HG03039 (cell line): Measurements from ENCODE around the gene GRM3.

ENCODE experiments used
- ATAC-seq: cut with Tn5 transposase; IDR thresholded peaks from one replicate; pipeline ENCODE4 v1.9.1; 2021; ENCODE audit warnings: mild to moderate bottlenecking, moderate library complexity; ENCODE audit not compliant: unreplicated experiment

The GRM3 gene

DNA sequence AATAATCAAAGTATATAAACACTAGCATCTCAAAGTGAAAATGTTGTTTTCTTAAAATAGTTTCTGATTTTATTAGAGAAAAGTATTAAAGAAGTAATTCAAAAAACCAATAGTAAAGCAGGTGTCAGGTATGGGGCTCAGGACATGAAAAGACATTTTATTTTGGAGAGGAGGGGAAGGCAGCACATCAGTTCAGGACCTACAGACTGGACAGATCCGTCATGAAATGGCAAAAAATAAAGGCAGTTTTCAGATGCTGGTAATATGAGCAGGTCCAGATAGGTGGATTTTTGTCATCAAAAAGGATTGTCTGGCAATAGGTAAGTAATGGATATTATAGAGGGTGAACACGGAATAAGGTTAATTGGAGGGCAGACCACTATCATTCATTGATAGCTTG, 49.0 kb downstream of the GRM3 start:
- ATAC-seq, result no peak

DNA sequence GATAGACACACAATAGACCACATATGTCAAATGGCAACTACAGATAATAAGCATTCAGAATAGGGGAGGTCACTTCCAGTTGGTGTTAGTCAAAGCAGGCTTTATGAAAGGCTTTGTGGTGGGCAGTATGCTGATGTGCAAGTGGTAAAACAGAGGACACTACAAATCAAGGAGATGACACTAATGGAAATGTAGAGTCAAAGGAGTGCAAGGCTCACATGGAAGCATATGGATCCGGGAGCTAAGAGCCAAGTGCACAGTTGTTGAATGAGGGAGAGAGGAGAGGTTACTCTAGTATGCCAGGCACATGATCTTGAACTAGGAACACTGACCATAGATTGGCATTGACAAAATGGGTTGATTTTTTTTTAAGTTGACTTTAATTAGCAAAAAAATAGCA, 62.7 kb downstream of the GRM3 start:
- ATAC-seq, result no peak

DNA sequence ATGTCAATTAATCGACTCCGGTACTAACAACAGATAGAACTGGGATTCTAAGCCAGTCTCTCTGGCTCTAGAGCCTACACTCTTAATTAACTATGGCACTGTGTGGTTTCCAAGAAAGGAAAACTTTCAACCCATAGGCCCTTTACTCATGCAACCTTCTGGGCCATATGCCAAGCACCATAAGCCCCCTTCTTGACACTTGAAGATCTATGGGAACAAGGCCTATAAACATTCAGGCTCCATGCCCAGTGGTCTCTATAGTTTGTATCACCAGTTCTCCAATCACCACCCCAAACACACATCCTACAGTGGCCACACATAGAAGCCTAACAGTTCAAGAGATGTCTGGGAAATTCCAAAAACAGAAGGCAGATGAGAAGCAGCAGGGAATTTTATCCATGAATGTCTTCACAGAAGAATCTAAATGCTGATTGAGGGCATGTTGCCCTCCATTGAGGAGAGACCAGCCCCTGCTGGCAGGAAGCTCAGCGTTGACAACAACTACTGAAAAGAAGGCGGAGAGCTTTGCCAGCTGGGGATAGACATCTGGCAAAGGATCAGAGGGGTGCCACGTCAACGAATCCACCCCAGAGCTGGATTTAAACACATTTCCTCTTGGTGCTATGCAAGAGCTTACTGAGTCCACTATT, 64.4 kb downstream of the GRM3 start:
- no peak for ATAC-seq

DNA sequence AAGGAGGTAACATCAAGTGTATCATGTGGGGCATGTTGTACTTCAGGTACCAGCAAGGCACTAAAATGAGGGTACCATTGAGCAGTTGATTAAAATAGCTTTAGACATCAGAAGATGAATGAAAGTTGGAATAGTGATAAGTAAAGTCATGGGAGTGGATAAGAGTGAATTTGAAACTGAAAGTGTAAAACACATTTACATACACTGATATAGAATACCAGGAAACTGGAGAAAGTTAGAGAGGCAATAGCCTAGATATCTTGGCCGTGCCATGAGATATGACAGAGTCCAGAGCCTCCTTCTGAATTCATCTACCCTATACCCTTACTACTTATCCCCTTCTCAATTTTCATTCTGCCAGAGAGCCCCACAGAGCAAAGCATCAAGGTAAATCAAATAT, 76.6 kb downstream of the GRM3 start:
- ATAC-seq, result no peak

DNA sequence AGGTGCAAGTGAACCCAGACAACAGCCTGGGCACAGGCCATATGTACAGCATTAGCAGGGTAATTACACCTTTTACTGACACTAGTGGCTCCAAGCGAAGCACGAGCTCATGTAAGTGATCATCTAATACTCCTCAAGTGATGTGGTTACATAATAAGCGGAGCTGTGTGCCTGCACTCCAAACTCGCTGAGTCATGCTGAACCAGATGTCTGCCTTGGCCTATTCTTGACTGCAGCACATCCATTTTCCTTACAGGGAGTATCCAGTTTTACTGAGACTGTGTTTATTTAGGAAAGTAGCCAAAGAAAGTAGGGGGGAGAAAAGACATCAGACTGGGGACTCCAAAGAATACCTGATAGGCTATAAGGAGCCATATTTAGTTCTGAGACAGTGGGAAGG, 90.1 kb downstream of the GRM3 start:
- no peak for ATAC-seq

DNA sequence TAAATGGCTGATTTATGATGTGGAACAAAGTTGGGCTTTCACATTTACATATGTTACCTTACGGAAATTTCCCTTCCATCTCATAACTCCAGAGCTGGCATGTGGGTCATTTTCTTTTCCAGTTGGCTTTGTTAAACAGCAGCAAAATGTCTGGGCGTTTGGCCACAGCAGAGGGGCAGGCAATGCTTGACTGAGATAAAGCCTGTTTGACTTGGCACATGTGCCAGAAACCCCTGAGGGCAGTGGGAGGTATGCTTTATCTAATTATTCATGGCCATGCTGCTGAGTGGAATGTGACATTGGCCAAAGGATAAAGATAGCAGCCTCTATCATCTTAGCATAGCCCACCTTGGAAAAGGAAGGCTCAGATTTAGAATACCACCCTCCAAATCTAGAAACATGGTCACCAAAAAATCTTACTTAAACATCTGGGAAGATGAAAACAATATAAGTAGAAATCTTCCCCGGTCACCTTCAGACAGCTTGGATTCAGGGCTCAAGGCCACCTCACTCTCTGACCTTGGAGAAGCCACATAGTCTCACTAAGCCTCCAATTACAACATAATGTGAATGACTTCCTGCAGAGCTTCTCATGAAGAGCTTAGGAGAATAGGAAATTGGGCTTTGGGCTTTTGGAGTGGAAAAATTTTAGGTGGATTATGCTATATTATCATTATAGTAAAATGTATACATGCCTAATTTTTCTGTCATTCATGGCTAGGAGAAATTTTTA, 101.5 kb downstream of the GRM3 start:
- ATAC-seq, result no peak

DNA sequence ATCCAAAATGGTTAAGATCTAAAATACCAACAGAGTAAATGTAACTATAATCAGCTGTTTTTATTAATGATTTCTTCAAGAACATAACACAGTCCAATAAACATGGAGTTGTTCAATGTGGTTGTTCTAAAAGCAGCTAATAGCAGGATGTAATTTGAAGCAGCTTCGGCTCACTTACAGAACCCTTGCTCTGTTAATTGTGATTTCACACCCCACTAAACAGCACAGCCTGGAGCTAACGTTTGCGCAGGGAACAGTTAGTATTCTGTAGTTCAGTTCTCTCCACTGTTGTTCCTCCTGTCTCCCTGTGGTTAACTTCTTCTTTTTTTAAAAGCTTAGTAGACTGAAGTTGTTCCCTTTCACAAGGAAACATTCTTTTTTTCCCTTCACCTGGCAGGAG, 104.0 kb downstream of the GRM3 start:
- no peak for ATAC-seq

DNA sequence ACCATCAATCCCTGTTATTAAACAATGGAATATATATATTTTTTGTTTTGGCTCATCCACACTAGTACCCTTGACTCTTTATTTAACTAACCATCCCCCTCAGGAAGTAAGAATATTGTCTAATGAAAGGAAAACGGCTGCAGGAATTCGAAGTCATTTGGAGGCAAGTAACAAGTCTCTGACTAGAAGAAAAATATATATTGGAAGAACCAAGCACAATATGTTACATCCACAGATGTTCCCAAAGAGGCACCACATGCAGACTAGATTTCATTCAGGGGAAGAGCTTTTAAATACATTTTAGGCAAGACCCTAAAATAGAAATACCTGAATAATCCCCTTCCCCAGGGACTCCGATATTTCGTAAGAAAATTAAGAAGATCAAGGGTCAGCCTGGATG, 104.5 kb downstream of the GRM3 start:
- ATAC-seq, result no peak

DNA sequence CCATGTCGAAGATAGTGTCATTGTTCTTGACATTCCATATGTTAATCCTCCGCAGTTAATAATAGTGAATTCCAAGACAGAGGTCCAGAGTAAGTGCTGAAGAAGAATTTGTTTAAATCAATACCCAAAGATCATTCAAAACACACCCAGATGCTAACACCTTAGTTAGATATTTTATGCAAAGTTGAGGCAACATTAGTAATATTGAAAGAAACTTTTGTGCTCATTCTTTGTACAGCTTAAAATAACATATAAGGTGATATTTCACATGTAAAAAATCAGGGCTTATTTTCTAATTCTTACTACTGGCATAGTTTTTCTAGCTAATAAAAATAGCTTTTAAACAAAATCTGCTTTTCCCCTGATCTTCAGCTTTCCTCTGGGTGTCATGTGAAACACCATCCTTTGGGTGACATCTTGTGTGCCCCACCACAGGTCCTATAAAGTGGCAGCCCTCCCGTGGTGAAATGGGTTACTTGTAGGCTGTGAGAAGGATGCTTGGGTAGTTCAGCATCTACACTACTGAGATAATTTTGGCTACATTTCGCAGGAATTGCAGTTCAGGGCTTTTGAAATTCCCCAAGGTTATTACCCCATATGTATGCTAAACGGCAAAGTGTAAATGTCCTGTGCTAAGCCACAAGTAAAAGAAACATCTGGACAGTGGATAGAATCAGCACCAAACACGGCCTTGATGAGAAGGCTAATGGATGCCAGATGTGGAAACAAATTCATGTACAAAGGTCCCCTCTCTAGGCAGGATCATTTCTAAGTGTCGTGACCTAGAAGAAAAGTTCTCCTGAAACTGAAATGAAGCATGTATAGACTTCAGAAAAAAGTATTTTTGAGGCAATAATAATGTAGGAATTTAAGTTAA, 105.4 kb downstream of the GRM3 start:
- peak; percentile 53 for ATAC-seq

DNA sequence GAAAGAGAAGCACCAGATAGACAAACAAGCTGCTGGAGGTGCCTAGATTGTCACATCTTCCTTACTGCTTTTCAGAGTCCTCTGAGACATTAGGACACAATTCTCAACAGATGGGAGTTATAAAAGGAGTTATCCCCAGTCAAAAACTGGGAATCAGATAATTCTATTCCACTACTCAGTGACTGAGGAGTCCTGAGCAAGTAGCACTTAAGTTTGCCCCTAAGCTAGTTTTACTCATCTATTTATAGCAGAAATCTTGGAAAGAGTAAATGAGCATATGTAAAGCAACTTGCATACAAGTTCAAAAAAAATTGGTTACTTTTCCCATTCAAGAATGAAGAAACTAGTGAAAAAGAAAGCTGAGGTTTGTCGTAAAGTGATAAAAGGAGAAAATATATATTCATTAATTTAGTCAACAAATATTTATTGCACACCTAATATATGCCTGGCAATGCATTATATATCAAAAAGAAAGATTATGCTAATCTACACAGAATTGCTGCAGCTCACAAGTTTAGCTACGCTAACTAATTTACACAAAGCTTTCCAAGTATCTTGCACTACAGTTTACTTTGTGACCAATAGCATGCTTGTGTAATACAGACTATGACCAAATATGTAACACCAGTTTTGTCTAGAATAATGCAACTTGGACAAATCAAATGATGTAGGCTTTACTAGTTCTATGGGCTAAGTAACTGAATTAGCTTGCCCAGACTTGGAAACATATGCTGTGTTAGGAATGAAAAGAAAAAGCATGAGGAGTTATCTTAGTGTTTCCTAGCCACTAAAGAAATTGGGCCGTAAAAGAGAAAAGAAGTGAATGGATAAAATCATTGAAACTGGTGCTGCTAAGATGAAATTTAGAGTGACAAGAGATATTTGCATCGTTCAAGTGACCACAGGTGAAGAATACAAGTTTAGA, 106.3 kb downstream of the GRM3 start:
- no peak for ATAC-seq

DNA sequence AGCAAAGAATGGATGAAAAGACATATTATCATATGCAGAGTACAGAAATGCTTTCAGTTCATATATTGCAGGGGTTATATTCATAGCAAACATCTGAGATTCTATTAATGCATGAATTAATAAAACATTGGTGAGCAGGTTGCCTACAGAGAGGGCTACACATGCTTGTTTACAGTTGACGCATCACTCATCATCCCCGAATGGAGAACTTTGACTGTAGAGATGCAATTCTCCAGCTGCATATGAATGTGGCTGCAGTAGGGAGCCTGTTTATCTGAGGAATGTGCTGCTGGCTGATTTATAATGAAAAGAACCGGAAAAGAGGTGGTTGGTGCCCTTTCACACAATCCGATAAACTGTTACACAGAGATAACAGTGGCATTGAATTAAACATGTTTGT, 116.5 kb downstream of the GRM3 start:
- no peak for ATAC-seq

DNA sequence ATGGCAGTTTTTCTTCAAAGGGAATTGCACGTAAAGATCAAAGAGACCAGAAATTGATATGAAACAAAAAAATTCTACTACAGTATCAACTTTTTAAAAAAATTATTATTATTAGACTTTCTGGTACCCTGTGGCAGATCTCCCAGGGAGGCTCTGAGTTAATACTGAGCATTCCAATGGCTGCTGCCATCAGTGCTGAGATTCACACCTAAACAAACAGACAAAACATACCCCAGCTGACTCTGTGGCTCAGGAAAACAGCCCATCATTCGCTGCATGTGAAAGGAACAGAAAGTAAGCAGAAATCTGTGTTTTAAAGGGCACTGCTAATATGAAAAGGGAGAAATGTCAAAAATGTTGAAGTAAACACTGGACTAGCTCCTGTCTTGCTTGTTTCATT, 118.4 kb downstream of the GRM3 start:
- no peak for ATAC-seq

DNA sequence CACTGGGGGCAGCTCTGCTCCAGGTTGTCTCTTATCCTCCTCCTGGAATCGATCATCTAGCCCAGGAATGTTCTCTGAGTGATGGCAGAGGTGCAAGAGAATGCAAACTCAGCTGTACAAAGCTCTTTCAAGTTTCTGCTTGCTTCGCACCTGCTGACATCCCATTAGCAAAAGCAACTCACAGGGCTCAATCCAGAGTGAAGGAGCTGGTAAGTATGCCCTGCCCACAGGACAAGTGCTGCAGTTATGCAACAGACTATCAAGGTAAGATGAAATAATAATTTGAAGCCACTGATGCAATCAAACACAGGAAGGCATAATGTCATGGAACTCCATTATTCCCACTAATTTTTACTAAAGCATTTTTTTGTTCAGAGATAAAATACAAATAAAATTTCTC, 122.2 kb downstream of the GRM3 start:
- no peak for ATAC-seq

DNA sequence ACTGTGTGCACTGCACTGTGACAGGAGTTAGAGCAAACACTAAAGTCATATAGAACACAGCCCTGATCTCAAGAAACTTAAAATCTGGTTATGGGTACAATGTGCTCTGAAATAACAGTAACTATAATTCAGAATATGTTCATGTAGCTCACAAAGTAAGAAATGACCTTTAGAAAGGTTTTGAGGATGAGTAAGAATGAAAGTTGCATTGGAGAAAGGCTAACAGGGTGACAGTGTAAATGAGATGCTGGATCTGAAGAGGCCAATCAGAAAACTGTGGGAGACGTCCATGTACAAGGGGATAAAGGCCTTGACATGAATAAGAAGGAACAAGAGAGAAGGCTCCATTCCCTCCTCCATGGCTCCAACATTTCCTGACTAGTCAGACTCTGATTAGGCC, 124.7 kb downstream of the GRM3 start:
- ATAC-seq, result no peak

DNA sequence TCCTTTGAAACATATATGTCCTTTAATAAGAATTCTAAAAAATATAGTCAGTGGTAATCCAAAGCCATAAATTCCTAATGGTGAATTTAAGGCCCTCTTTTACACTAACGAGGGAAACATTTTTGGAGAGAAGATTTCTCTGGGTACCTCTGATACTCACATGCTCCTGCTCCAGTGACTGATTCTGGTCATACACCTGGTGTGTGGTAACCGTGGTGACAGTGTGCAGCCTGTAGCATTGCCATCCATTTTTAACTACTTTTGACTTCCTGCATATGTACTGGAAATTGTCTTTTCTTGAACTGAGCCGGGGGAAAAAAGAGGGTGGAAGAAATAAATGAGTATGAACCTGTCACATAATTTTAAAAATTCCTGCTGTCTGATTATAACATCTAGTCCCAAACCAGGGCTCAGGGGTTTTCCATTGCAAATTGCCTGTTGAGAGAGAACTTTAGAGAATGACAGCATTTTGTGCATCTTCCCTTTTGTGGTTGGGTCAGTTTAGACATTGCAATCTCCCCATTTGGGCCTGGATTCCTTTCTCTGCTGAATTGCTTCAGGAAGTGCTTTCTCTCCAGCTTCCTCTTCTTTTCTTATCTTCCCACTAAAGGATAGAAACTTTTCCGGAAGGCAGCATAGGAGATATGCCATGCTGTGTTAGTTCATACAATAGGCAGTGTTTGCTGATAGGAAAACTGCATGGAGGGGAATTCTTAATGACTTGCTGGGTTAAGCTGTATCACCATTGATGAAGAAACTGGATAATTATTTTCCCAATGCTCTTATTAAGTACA, 125.5 kb downstream of the GRM3 start:
- ATAC-seq, result peak; percentile 84

DNA sequence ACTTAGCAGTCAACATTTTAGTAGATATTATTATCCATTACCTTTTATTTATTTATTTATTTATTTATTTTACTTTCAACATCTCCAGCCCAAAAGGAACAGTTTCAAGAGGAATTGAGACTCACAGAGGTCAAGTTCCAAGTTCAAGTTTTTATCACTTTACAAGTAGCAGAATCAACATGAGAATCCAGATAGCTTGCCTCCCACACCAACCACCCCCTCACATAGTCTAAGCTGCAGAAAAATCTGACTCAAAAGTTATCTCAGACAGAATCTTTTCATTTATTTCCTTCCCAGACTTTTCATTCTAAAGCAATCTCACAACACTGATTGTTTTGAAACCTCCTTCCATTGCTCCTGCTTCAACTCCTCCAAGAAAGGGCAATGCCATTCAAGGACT, 129.6 kb downstream of the GRM3 start:
- no peak for ATAC-seq

DNA sequence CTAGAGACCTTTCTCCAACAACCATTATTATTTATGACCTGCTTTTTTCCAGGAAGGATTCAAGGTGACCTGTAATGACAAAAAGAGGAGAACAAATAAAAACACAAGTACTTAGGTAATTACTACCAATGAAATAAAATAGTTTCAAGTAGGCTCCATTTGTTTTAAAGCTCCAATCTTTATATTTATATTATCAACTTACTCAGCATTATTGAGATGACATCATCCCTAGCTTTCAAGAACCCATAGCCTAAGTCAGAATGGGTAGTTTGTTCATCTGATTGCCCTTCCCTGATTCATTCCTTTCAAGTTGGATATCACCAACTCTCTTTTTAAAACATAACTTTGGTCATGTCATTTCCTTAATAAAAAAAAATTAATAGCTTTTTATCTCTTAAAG, 131.5 kb downstream of the GRM3 start:
- no peak for ATAC-seq

DNA sequence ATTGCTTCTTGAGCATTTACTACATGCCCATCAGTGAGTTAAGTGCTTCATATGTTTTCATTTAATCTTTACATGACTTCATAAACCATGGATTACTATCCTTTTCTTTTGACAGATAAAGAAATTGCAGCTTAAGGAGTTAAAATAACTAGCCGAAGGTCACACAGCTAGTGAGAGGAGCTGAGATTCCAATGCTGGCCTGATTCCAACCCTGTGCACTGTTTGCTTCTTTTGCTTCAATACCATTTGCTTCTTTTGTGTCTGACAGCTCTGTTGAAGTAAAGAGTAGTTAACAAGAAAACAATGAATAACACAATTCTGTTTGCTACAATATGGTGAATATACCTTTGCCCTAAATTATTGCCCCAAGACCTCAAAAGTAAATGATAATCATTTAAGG, 132.4 kb downstream of the GRM3 start:
- ATAC-seq, result no peak

DNA sequence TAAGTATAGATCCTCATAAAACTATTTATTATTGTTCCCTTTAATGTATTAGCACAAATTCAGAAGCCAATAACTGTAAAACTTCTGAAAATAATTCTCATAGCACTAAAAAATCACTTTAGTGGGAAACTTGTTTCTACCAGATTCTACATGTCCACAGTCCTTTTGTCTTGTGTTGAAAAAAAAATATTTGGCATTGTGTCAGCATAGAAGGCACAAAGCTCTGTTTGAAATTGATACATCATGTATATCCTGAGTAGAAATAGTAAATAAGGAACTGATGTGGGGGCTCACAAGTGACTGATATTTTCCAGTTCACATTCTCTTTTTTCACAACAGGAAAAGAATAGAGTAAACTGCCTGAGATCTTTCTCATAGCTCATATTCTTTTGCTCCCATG, 134.6 kb downstream of the GRM3 start:
- no peak for ATAC-seq

DNA sequence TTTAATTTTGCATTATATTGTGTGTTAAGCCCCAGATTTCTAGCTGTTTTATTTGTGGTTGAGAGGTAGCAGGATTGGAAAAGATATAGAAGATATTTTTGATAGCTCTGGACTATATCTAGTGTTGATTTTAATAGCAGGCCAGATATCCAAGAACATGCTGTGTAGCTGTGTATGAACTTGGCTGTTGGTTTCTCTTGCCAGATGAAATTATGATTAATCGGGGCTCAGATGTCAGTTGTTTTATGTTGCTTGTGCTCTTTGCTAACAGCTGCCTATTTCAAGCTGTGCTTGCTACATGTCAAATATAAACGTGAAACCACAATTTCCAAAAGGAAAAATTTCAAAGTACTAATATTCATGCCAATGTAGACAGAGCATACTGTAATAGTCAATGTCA, 141.1 kb downstream of the GRM3 start:
- no peak for ATAC-seq
